Natural killer cell treated with Interleukin-12 subunit alpha and Interleukin-12 subunit beta and Interleukin-15 and Interleukin-18, amount 100 ng/mL, for 72 hours (primary cell): ENCODE measurements around the gene SET. TPM values are rescaled to one million over a fixed set of nuclear protein-coding genes. Genes with fewer than 3 reads are reported as not detected.

Experiments
- ATAC-seq, 2 donors: fragments of 150-1000 bp; cut with Tn5 transposase in 1 of 2; sonication (Bioruptor Pico), chemical (Tn5 transposase) in 1 of 2; 2 replicates each; pipeline ENCODE4 v1.10.0; 2021
- DNase-seq: peaks from one replicate; pipeline ENCODE4 v3.0.0; 2022; ENCODE audit warnings: low spot score
- H3K27ac Mint-ChIP-seq, 2 donors: 1 replicate in 1 of 2; 2 replicates in 1 of 2; pipeline ENCODE4 v1.8.0; 2022; ENCODE audit warnings: mixed read lengths in 2 of 2, mild to moderate bottlenecking in 1 of 2, moderate library complexity in 1 of 2
- H3K27me3 Mint-ChIP-seq, 2 donors: 1 replicate in 1 of 2; 2 replicates in 1 of 2; pipeline ENCODE4 v1.8.0; 2022; ENCODE audit warnings: mixed read lengths in 2 of 2
- H3K36me3 Mint-ChIP-seq: one replicate; pipeline ENCODE4 v1.8.0; 2022; ENCODE audit warnings: mixed read lengths
- H3K4me1 Mint-ChIP-seq, 2 donors: 1 replicate in 1 of 2; 2 replicates in 1 of 2; pipeline ENCODE4 v1.8.0; 2022; ENCODE audit warnings: low read depth in 2 of 2, mixed read lengths in 2 of 2, mild to moderate bottlenecking in 1 of 2
- H3K4me3 Mint-ChIP-seq: one replicate; pipeline ENCODE4 v1.8.0; 2022; ENCODE audit warnings: mixed read lengths
- H3K9me3 Mint-ChIP-seq: 2 replicates; pipeline ENCODE4 v1.8.0; 2022; ENCODE audit warnings: mixed read lengths
- total RNA-seq, 2 donors: library from RNA; stranded (reverse); gene quantifications; one replicate each; pipeline ENCODE4 v1.2.3, GENCODE V29; 2022

Gene SET
- total RNA-seq, 2 donors from 2014 or later: 495 to 800 TPM

- no peaks in the 10 kb centered on the region for H3K27me3 Mint-ChIP-seq
- H3K36me3 Mint-ChIP-seq: no peaks in the 10 kb centered on the region
- H3K4me3 Mint-ChIP-seq: no peak overlapping the region
- DNase-seq: no peak
- no peaks in the 10 kb centered on the region for H3K4me1 Mint-ChIP-seq
- no peaks in the 10 kb centered on the region for H3K9me3 Mint-ChIP-seq
- H3K27ac Mint-ChIP-seq: no peak overlapping the region
- ATAC-seq: peak; percentile 20 to 22
Measured at GRCh38 chr9:128712451-128713410, 23.7 kb downstream of the SET start.

GRCh38 chr9:128713411-128713780 lies 24.4 kb downstream of the SET start:
- Mint-ChIP-seq H3K4me1 (no peaks in the 10 kb centered on the region), H3K27ac (no peak overlapping the region), H3K36me3 (no peaks in the 10 kb centered on the region), H3K27me3 (no peaks in the 10 kb centered on the region), H3K9me3 (no peaks in the 10 kb centered on the region), H3K4me3 (no peak overlapping the region)
- no peak for ATAC-seq
- no peak for DNase-seq

GRCh38 chr9:128713941-128714573 lies 25.0 kb downstream of the SET start:
- no peaks in the 10 kb centered on the region for H3K36me3 Mint-ChIP-seq
- DNase-seq: no peak
- no peaks in the 10 kb centered on the region for H3K27me3 Mint-ChIP-seq
- no peak for ATAC-seq
- no peaks in the 10 kb centered on the region for H3K4me1 Mint-ChIP-seq
- H3K9me3 Mint-ChIP-seq: no peaks in the 10 kb centered on the region
- H3K27ac Mint-ChIP-seq: no peak overlapping the region
- H3K4me3 Mint-ChIP-seq: no peak overlapping the region

GRCh38 chr9:128714586-128715435 lies 25.8 kb downstream of the SET start:
- H3K4me3 Mint-ChIP-seq: no peak overlapping the region
- peak in 1 of 2 donors; percentile 25 for ATAC-seq

GRCh38 chr9:128715436-128715750 lies 26.4 kb downstream of the SET start:
- Mint-ChIP-seq H3K4me3 (no peak overlapping the region), H3K27me3 (no peaks in the 10 kb centered on the region), H3K4me1 (no peaks in the 10 kb centered on the region), H3K27ac (no peak overlapping the region), H3K36me3 (no peaks in the 10 kb centered on the region), H3K9me3 (no peaks in the 10 kb centered on the region)
- DNase-seq (no peak), ATAC-seq (no peak)

More at GRCh38 chr9:128714586-128715435, 25.8 kb downstream of the SET start:
- Mint-ChIP-seq H3K27me3 (no peaks in the 10 kb centered on the region), H3K4me1 (no peaks in the 10 kb centered on the region), H3K36me3 (no peaks in the 10 kb centered on the region), H3K27ac (no peak overlapping the region), H3K9me3 (no peaks in the 10 kb centered on the region)
- no peak for DNase-seq

GRCh38 chr9:128716581-128717254 lies 27.7 kb downstream of the SET start:
- Mint-ChIP-seq H3K36me3 (no peaks in the 10 kb centered on the region), H3K27ac (no peak overlapping the region), H3K27me3 (no peaks in the 10 kb centered on the region), H3K4me3 (no peak overlapping the region), H3K4me1 (no peaks in the 10 kb centered on the region), H3K9me3 (no peaks in the 10 kb centered on the region)
- ATAC-seq (no peak), DNase-seq (no peak)

GRCh38 chr9:128718047-128718446 lies 29.0 kb downstream of the SET start:
- no peak for ATAC-seq
- no peaks in the 10 kb centered on the region for H3K36me3 Mint-ChIP-seq
- H3K27me3 Mint-ChIP-seq: no peaks in the 10 kb centered on the region

GRCh38 chr9:128718475-128718874 lies 29.5 kb downstream of the SET start:
- DNase-seq (no peak), ATAC-seq (no peak)
- Mint-ChIP-seq H3K36me3 (no peaks in the 10 kb centered on the region), H3K27ac (no peak overlapping the region), H3K4me3 (no peak overlapping the region), H3K4me1 (peaks cover 13 to 14% of the 10 kb centered on the region in 2 donors), H3K27me3 (no peaks in the 10 kb centered on the region), H3K9me3 (no peaks in the 10 kb centered on the region)

More at GRCh38 chr9:128718047-128718446, 29.0 kb downstream of the SET start:
- DNase-seq: no peak
- H3K4me1 Mint-ChIP-seq: peaks cover 9 to 10% of the 10 kb centered on the region in 2 donors
- no peak overlapping the region for H3K27ac Mint-ChIP-seq
- no peaks in the 10 kb centered on the region for H3K9me3 Mint-ChIP-seq
- H3K4me3 Mint-ChIP-seq: no peak overlapping the region

GRCh38 chr9:128719919-128720605 lies 31.0 kb downstream of the SET start:
- ATAC-seq (no peak), DNase-seq (no peak)
- no peaks in the 10 kb centered on the region for H3K27me3 Mint-ChIP-seq
- H3K27ac Mint-ChIP-seq: no peak overlapping the region
- no peaks in the 10 kb centered on the region for H3K9me3 Mint-ChIP-seq
- H3K4me1 Mint-ChIP-seq: peaks cover 25% of the 10 kb centered on the region in 2 donors
- H3K4me3 Mint-ChIP-seq: no peak overlapping the region
- H3K36me3 Mint-ChIP-seq: no peaks in the 10 kb centered on the region

GRCh38 chr9:128720841-128721486 lies 31.9 kb downstream of the SET start:
- peak overlapping the region; percentile 22 for H3K4me3 Mint-ChIP-seq

GRCh38 chr9:128721487-128722010 lies 32.5 kb downstream of the SET start:
- no peak for DNase-seq
- Mint-ChIP-seq H3K27ac (no peak overlapping the region), H3K4me1 (peaks cover 32 to 35% of the 10 kb centered on the region in 2 donors), H3K9me3 (no peaks in the 10 kb centered on the region), H3K4me3 (no peak overlapping the region), H3K36me3 (no peaks in the 10 kb centered on the region), H3K27me3 (no peaks in the 10 kb centered on the region)
- no peak for ATAC-seq

More at GRCh38 chr9:128720841-128721486, 31.9 kb downstream of the SET start:
- H3K27ac Mint-ChIP-seq: no peak overlapping the region
- no peaks in the 10 kb centered on the region for H3K9me3 Mint-ChIP-seq
- no peak for ATAC-seq
- no peak for DNase-seq
- H3K36me3 Mint-ChIP-seq: no peaks in the 10 kb centered on the region
- peaks cover 30 to 32% of the 10 kb centered on the region in 2 donors for H3K4me1 Mint-ChIP-seq
- no peaks in the 10 kb centered on the region for H3K27me3 Mint-ChIP-seq
